ENCODE results near the gene AGBL4. TPM values are rescaled to one million over a fixed set of nuclear protein-coding genes. Genes with fewer than 3 reads are reported as not detected.
"Not testable (repeated sequence)": the region's sequence is repeated elsewhere in the genome, so short reads cannot be mapped to it uniquely, and the experiment has no call there.

AGBL4 gene
- polyA plus RNA-seq, 10 donors = 0.12 to 0.37 (median 0.22) TPM

- DNase-seq = no peak
Measured at GRCh38 chr1:48552420-48552819, 1471.3 kb downstream of the AGBL4 start.

GRCh38 chr1:48548985-48549384, 1474.8 kb downstream of the AGBL4 start:
- no peak for DNase-seq

GRCh38 chr1:48547561-48548220, 1476.1 kb downstream of the AGBL4 start:
- DNase-seq = no peak

GRCh38 chr1:48543854-48544253, 1479.9 kb downstream of the AGBL4 start:
- no peak for DNase-seq

- no peak for DNase-seq
Measured at GRCh38 chr1:48540587-48540986, 1483.2 kb downstream of the AGBL4 start.

- DNase-seq = no peak
Measured at GRCh38 chr1:48536477-48536876, 1487.3 kb downstream of the AGBL4 start.

GRCh38 chr1:48532976-48533375, 1490.8 kb downstream of the AGBL4 start:
- no peak for DNase-seq

- peak; percentile 12 to 49 (median 14) for DNase-seq
Measured at GRCh38 chr1:48530727-48531351, 1492.9 kb downstream of the AGBL4 start.

GRCh38 chr1:48527051-48527450, 1496.7 kb downstream of the AGBL4 start:
- no peak for DNase-seq

- DNase-seq = peak in 2 of 3 donors; percentile 7 to 45
Measured at GRCh38 chr1:48526008-48526710, 1497.6 kb downstream of the AGBL4 start.

GRCh38 chr1:48524892-48525467, 1498.8 kb downstream of the AGBL4 start:
- no peak for DNase-seq

GRCh38 chr1:48523558-48523957, 1500.2 kb downstream of the AGBL4 start:
- DNase-seq = no peak

- DNase-seq = not testable (repeated sequence)
Measured at GRCh38 chr1:48519896-48520295, 1503.9 kb downstream of the AGBL4 start.

- DNase-seq = no peak
Measured at GRCh38 chr1:48506870-48507269, 1516.9 kb downstream of the AGBL4 start.

- DNase-seq = no peak
Measured at GRCh38 chr1:48500541-48501450, 1523.0 kb downstream of the AGBL4 start.

- DNase-seq = no peak
Measured at GRCh38 chr1:48499211-48499735, 1524.5 kb downstream of the AGBL4 start.

GRCh38 chr1:48498096-48498791, 1525.5 kb downstream of the AGBL4 start:
- DNase-seq = peak; percentile 60 to 84 (median 81)

- DNase-seq = no peak
Measured at GRCh38 chr1:48495911-48496310, 1527.8 kb downstream of the AGBL4 start.

GRCh38 chr1:48495166-48495565, 1528.6 kb downstream of the AGBL4 start:
- no peak for DNase-seq

GRCh38 chr1:48493970-48494769, 1529.6 kb downstream of the AGBL4 start:
- DNase-seq = peak; percentile 46 to 83 (median 59)

All from muscle of back (tissue), 11 donors.